Measurements from ENCODE around the gene MMP21.

Gene MMP21

DNA sequence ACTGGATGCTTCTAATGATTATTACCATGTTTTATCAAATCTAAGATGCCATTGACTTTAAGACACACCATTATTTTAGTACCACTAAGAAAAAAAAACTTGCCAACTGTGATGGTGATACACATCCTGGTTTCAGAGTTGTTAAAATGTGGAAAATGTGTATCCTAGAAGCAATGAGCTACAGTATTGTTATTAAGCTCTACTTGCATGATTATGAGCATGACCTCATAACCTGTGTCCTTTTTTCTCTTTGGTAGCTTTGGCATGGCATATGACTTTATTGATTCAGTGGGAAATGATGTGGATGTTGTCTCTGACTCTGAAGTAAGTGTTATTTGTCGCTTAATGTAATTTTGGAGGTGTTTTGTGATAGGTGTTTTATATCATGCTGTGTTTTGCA is 52.8 kb downstream of the MMP21 start:
- peak overlapping the region; percentile 88 for H3K27ac ChIP-seq
- TF ChIP-seq CTCF (conservative IDR thresholded peaks at IDR 0.05): no peak

GRCh38 chr10:125721035-125721434 is 54.6 kb downstream of the MMP21 start:
- H3K27ac ChIP-seq: peak overlapping the region; percentile 88
- TF ChIP-seq CTCF (conservative IDR thresholded peaks at IDR 0.05): no peak

DNA sequence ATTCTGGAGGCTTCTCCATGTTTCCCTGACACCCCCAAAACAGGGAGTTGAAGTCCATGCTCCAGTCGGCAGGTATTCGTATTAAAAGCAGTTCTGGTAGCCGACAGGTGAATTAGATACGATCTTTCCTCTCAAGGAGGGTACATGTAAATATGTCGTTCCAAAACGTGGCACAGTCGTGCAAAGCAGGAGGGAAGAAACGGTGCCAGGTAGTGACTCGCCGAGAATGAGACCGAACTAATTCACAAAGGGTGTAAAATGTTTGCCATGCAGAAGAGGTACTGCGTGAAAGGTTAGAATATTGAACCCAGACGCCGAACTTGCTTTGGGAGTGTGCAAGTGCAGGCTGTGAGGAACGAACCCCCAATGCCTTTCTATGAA is 55.6 kb downstream of the MMP21 start:
- peak overlapping the region; percentile 88 for H3K27ac ChIP-seq
- TF ChIP-seq CTCF (conservative IDR thresholded peaks at IDR 0.05): no peak

- peak within 1 kb of the TSS; percentile 88 for H3K27ac ChIP-seq
- TF ChIP-seq CTCF (conservative IDR thresholded peaks at IDR 0.05): no peak
These were observed 56.2 kb downstream of the MMP21 start, which contains the start of gene EDRF1 for GRCh38 chr10:125719173-125720001. TSS of gene EDRF1 (plus strand) at chr10:125719709. CDS start at chr10:125719808, 99 bp downstream.

All from VCaP (cell line).